Measurements from ENCODE around the gene FAM32A. TPM values are rescaled to one million over a fixed set of nuclear protein-coding genes. Genes with fewer than 3 reads are reported as not detected.

The FAM32A gene
- polyA plus RNA-seq, 1 of the 3 experiments (the other 2 are of a cell fraction): 156 TPM

DNA sequence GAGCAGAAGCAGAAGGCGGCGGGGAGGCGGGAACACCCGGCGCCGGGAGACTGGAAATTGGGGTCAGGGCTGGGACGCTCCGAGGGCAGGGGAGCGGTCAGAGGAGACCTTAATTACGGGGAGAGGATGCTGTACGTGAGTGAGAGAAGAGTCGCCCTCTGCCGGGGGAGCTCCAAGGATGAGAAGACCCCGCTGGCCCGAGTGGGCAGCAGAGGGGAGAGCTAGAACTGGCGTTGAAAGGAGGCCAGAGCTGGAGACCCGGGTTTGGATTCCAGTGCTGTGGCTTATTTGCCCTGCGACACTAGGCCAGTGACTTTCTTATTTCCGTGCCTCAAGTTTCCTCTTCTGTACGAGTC is 536 bp downstream of the FAM32A start:
- Histone ChIP-seq H3K9me3 (no peaks in the 10 kb centered on the region), H2AFZ (ENCODE audit: low read depth) (no peak overlapping the region), H3K4me1 (ENCODE audit: control insufficient read depth in 1 of 2, insufficient read depth in 2 of 2, low read depth in 1 of 2, low read length in 1 of 2) (peaks cover 3 to 7% of the 10 kb centered on the region in 2 experiments; a peak in 2 of 4 replicates), H3K9me2 (no peaks in the 10 kb centered on the region), H3K4me3 (ENCODE audit: low read depth in 2 of 2, low read length in 1 of 2) (peak overlapping the region; percentile 73 to 99), H3K79me2 (ENCODE audit: insufficient read depth) (peaks cover 45% of the 10 kb centered on the region), H3K27me3 (ENCODE audit: insufficient read depth) (no peaks in the 10 kb centered on the region), H4K20me1 (ENCODE audit: insufficient read depth) (0 out of 2 replicates have a peak, but pooled peaks cover 5% of the 10 kb centered on the region), H3F3A (replicated peaks; ENCODE audit: insufficient read depth) (peaks cover 15% of the 10 kb centered on the region), H3K36me3 (replicated peaks in 1 of 2; ENCODE audit: control insufficient read depth in 1 of 2, insufficient read depth in 2 of 2, low read length in 1 of 2) (peaks cover 20 to 23% of the 10 kb centered on the region in 2 experiments), H3K4me2 (peak overlapping the region; percentile 92), H3K9ac (peak overlapping the region; percentile 95), H3K27ac (ENCODE audit: low read depth in 2 of 2, low read length in 1 of 2) (peak overlapping the region; percentile 77 to 80)
- ChIA-PET CTCF (interaction anchor here (0.6 to 4.2 kb wide), 14 partner anchors 9 to 556 kb away, joined by 3 to 26 read pairs (median 3); partner anchors contain the start of genes AP1M1 and HSH2D), POLR2A (interaction anchor here (0.6 to 3.1 kb wide), 7 partner anchors 8 to 387 kb away, joined by 3 to 18 read pairs (median 4); partner anchors contain the start of genes AP1M1, SLC35E1 and TPM4)
- 1% methylated on average over 20 of the region's 20 CpGs for WGBS (ENCODE audit: low lambda C conversion rate)
- peak; percentile 75 for DNase-seq
- TF ChIP-seq SIN3A (IDR thresholded peaks at IDR 0.05; ENCODE audit: borderline replicate concordance, low read depth, low read length) (0 out of 2 replicates have a peak, but pooled peaks have one; percentile 23), RCOR1 (IDR thresholded peaks at IDR 0.05; ENCODE audit: low read length) (no peak), MXI1 (IDR thresholded peaks at IDR 0.05; ENCODE audit: low read depth, low read length) (no peak), REST (IDR thresholded peaks at IDR 0.05; ENCODE audit: low read depth, low read length) (no peak), EP300 (IDR thresholded peaks at IDR 0.05; ENCODE audit: borderline replicate concordance in 1 of 2, low read depth in 1 of 2, low read length in 1 of 2) (no peak), YY1 (IDR thresholded peaks at IDR 0.05; ENCODE audit: low read depth) (no peak), RFX5 (IDR thresholded peaks at IDR 0.05; ENCODE audit: low read length) (no peak), GABPA (IDR thresholded peaks at IDR 0.05; ENCODE audit: low read depth) (no peak), EZH2phosphoT487 (IDR thresholded peaks at IDR 0.05; ENCODE audit: borderline replicate concordance, low read depth) (no peak), FOXJ3 (CRISPR knock-in tag; IDR thresholded peaks at IDR 0.05) (no peak), NFIC (IDR thresholded peaks at IDR 0.05; ENCODE audit: borderline replicate concordance) (no peak), RAD21 (IDR thresholded peaks at IDR 0.05; ENCODE audit: low read length) (peak; percentile 13; the same call in 1 of the 2 replicates), POLR2AphosphoS5 (IDR thresholded peaks at IDR 0.05; ENCODE audit: low read depth, low read length) (no peak), GATA2 (CRISPR knock-in tag; IDR thresholded peaks at IDR 0.05) (no peak), CTCF (IDR thresholded peaks at IDR 0.05) (peak; percentile 58)
- TF ChIP-seq, protein P1, sequence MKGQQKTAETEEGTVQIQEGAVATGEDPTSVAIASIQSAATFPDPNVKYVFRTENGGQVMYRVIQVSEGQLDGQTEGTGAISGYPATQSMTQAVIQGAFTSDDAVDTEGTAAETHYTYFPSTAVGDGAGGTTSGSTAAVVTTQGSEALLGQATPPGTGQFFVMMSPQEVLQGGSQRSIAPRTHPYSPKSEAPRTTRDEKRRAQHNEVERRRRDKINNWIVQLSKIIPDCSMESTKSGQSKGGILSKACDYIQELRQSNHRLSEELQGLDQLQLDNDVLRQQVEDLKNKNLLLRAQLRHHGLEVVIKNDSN (IDR thresholded peaks at IDR 0.05; ENCODE audit: borderline replicate concordance, low read depth): no peak
- TF ChIP-seq, protein P2, sequence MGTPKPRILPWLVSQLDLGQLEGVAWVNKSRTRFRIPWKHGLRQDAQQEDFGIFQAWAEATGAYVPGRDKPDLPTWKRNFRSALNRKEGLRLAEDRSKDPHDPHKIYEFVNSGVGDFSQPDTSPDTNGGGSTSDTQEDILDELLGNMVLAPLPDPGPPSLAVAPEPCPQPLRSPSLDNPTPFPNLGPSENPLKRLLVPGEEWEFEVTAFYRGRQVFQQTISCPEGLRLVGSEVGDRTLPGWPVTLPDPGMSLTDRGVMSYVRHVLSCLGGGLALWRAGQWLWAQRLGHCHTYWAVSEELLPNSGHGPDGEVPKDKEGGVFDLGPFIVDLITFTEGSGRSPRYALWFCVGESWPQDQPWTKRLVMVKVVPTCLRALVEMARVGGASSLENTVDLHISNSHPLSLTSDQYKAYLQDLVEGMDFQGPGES (IDR thresholded peaks at IDR 0.05; ENCODE audit: low read depth, low read length): no peak
- TF ChIP-seq, protein P3, sequence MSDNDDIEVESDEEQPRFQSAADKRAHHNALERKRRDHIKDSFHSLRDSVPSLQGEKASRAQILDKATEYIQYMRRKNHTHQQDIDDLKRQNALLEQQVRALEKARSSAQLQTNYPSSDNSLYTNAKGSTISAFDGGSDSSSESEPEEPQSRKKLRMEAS (IDR thresholded peaks at IDR 0.05; ENCODE audit: low read depth): no peak
- TF ChIP-seq, protein P4, sequence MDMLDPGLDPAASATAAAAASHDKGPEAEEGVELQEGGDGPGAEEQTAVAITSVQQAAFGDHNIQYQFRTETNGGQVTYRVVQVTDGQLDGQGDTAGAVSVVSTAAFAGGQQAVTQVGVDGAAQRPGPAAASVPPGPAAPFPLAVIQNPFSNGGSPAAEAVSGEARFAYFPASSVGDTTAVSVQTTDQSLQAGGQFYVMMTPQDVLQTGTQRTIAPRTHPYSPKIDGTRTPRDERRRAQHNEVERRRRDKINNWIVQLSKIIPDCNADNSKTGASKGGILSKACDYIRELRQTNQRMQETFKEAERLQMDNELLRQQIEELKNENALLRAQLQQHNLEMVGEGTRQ (IDR thresholded peaks at IDR 0.05; ENCODE audit: borderline replicate concordance, low read depth, low read length): no peak
- TF ChIP-seq, protein P5, sequence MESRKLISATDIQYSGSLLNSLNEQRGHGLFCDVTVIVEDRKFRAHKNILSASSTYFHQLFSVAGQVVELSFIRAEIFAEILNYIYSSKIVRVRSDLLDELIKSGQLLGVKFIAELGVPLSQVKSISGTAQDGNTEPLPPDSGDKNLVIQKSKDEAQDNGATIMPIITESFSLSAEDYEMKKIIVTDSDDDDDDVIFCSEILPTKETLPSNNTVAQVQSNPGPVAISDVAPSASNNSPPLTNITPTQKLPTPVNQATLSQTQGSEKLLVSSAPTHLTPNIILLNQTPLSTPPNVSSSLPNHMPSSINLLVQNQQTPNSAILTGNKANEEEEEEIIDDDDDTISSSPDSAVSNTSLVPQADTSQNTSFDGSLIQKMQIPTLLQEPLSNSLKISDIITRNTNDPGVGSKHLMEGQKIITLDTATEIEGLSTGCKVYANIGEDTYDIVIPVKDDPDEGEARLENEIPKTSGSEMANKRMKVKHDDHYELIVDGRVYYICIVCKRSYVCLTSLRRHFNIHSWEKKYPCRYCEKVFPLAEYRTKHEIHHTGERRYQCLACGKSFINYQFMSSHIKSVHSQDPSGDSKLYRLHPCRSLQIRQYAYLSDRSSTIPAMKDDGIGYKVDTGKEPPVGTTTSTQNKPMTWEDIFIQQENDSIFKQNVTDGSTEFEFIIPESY (IDR thresholded peaks at IDR 0.05; ENCODE audit: borderline replicate concordance, low read depth): no peak
- TF ChIP-seq, protein P6, sequence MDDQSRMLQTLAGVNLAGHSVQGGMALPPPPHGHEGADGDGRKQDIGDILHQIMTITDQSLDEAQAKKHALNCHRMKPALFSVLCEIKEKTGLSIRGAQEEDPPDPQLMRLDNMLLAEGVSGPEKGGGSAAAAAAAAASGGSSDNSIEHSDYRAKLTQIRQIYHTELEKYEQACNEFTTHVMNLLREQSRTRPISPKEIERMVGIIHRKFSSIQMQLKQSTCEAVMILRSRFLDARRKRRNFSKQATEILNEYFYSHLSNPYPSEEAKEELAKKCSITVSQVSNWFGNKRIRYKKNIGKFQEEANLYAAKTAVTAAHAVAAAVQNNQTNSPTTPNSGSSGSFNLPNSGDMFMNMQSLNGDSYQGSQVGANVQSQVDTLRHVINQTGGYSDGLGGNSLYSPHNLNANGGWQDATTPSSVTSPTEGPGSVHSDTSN (IDR thresholded peaks at IDR 0.05): no peak

Measured in SK-N-SH (cell line).